COLO668 (cell line): ENCODE results near the gene HSD3B2.
A peak's percentile ranks its signal among the peaks of the same experiment; 100 is the strongest.

Experiments
- DNase-seq: peaks from one replicate; lab custom pipeline; 2025; ENCODE audit not compliant: unreplicated experiment; lab: John Stamatoyannopoulos, UW

HSD3B2 gene

GRCh38 chr1:119396982-119397381 is 18.0 kb upstream of the HSD3B2 start:
- no peak for DNase-seq

DNA sequence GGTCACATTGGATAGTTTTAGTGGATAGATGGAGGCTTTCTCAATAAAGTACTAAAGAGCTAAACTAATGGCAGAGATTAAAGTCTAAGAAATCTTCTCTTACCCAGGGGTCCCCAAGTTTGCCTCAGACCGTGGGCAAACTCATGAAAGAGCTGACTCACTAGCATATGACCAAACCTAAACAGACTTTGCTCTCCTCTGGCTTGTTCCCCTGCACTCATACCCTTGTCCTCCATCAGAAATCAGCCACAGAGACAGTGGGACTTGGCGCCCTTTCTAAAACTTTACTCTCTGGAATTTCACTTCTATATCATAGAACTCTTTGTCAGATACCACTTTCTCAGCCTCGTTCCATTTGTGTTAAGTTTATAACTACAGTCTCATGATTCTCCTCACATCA is 17.0 kb upstream of the HSD3B2 start:
- no peak for DNase-seq

- DNase-seq: no peak
These were observed 10.2 kb upstream of the HSD3B2 start for GRCh38 chr1:119404736-119405135.

DNA sequence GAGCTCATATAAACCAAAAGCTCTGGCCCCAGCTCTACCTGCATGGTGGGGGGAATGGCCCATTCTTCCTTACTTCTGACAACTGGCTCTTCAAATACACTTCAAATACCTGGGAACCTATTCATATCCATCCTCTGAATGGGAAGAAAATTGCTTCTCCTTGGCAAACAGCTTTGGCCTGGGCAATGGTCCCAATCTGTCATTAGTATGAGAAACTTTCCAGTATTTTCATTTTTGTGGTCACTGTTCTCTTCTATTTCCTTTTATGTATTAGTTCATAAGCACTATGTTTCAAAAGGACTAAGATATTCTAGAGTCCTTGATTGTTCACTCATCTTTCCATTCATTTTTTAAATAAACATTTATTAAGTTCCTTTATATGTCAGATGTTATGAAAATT is 5.2 kb upstream of the HSD3B2 start:
- no peak for DNase-seq

GRCh38 chr1:119410961-119411360 is 4.0 kb upstream of the HSD3B2 start:
- no peak for DNase-seq

DNA sequence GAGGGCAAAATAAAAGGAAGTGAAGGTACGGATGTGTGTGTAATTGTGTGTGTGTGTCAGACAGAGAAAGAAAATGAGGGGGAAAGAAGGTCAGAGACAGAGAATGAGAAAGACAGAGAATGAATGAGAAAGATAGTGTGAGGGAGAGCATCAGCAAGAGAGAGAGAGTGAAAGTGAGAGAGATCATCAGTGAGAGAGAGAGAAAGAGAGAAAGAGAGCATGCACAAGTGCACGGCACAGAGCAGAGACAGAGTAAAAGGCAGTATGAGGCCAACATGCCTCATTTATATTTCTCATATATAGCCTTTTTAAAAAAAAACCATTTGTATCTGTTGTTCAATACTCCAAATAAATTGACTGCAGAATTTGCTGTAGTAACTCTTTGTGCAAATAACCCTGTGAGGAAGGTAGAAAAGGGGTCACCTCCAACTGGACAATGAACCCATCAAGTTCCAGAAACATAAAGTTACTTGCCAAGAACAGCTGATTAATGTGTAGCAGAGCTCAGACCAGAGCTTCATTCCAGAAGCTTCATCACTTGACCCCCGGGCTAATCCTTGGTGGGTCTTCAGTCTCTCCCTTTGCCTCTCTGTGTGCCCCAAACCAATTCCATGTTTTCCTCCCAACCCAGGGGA is 1.2 kb downstream of the HSD3B2 start:
- no peak for DNase-seq

- DNase-seq: no peak
These were observed 4.2 kb downstream of the HSD3B2 start for GRCh38 chr1:119419109-119419508.

DNA sequence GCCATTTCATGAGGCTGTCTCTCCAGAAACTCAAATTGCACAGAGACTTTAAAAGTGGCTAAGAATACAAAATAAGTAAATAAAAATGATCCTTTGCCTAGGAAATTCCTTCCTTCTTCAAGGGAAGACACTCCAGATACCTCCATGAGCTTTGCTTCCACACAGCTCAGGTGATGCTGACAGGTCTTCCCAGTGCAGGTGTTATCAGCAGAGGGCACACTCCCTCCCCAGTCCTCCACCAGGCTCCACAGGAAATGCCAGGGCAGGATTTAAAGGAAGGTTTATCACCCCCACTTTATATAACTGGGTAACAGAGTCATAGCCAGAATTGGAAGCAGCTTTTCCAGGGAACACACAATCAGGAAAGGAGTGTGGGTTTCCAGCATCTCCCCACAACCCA is 5.7 kb downstream of the HSD3B2 start:
- DNase-seq: no peak

DNA sequence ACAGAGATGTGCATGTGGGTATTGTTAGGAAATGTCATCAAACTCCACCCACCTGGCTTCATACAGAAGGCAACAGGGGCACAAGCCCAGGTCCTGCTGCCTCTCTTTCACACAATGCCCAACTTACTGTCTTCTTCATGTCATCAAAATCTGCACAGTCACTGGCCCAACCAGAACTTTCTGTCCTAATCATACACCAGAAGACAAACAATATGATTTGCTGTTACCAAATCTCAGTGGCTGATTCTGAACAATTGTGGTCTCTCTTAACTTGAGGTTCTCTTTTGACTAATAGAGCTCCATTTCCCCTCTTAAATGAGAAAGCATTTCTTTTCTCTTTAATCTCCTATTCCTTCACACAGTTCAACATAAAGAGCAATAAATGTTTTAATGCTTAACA is 7.7 kb downstream of the HSD3B2 start:
- no peak for DNase-seq

DNA sequence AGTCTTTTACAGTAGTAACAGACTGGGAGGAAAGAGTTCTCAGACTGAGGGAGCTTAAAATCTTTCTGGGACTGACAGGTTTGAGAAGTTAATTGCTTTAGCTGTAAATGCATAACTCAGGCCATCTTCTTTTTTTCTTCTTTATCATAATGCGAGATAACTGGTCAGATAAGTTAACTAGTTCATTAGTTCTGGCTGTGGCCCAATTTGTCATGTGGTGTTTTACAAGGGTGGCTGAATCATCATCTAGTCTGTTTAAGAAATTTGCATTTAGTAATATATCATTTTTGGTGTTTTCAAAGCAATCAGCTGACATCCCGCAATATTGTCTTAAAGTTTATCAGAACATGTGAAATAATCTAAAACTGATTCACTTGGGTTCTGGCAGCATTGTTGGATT is 14.0 kb downstream of the HSD3B2 start:
- no peak for DNase-seq

DNA sequence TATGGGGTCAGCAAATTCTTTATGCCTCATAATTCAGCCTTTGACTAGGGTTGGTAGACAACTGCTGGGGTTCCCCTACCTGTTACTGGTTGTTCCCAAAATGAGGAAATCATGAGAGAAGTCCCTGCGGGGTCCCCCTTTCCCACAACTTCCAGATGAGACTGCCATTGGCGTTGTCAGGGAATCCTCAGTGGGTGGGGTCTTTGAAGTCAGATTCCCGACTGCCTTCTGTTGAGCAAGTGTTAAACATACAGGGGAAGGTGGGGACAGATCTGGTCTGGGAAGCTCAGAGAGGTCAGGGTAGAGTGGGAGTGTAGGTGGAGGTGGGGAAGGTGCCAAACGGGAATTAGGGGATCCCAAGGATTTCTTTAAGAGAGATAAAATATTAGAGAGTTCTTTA is 14.7 kb downstream of the HSD3B2 start:
- DNase-seq: no peak

- no peak for DNase-seq
These were observed 15.5 kb downstream of the HSD3B2 start for GRCh38 chr1:119430486-119430885.

- no peak for DNase-seq
These were observed 16.9 kb downstream of the HSD3B2 start for GRCh38 chr1:119431836-119432235.

GRCh38 chr1:119435052-119435451 is 20.1 kb downstream of the HSD3B2 start:
- DNase-seq: no peak

DNA sequence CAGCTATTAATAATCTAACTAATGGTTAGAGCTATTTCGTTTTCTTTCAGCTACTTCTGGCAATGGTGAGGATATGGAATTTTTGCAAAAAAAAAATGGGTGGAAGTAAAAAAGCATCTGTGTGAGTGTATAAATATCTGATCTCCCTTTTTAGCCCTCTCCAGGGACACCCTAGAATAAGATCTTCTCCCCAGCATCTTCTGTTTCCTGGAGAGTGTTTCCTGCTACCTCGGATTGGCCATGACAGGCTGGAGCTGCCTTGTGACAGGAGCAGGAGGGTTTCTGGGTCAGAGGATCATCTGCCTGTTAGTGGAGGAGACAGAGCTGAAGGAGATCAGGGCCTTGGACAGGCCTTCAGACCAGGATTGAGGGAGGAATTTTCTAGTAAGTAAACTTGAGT is 23.8 kb downstream of the HSD3B2 start:
- DNase-seq: no peak

DNA sequence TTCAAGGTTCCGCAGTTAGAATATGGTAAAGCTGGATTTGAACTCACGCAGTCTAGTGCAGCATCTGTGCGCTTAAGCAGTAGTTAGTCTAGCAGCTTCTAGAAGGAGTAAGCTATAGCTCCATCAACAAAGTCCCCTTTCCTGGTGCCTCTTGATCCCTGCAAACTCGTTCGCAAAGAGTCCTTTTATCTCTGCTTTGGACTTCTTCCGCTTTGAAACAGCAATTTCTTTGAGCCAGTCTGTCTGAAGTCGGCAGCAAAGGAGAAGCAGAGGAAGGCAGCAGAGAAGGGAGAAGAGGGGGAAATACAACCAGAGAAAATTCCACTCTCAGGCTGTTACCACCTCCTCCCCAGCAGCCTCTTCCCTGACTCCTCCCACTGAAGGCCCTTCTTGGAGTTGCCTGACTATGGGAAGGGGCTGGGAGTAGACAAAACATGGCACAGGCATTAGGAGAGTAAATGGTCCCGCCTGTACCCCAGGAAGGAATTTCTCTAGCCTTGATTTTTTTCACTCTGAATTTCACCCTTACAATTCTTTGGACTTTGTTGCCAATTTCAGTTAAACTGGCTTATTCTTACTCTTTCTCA is 25.9 kb downstream of the HSD3B2 start:
- no peak for DNase-seq

- no peak for DNase-seq
These were observed 27.8 kb downstream of the HSD3B2 start for GRCh38 chr1:119442756-119443155.

DNA sequence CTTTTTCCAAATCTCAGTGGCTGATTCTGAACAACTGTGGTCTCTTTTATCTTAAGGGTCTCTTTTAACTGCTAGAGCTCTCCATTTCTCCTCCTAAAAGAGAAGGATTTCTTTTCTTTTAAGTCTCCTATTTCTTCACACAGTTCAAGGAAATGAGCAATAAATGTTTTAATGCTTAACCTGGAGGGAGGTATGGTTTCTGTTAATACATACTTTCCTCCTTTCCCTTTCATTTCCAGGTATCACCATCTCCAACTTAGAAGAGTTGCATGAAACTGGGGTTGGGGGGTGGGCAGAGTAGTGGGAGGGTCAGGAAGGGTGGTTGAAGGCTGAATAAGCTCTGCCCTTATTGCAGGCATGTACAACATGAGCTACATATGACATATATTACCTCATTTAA is 31.4 kb downstream of the HSD3B2 start:
- DNase-seq: no peak

DNA sequence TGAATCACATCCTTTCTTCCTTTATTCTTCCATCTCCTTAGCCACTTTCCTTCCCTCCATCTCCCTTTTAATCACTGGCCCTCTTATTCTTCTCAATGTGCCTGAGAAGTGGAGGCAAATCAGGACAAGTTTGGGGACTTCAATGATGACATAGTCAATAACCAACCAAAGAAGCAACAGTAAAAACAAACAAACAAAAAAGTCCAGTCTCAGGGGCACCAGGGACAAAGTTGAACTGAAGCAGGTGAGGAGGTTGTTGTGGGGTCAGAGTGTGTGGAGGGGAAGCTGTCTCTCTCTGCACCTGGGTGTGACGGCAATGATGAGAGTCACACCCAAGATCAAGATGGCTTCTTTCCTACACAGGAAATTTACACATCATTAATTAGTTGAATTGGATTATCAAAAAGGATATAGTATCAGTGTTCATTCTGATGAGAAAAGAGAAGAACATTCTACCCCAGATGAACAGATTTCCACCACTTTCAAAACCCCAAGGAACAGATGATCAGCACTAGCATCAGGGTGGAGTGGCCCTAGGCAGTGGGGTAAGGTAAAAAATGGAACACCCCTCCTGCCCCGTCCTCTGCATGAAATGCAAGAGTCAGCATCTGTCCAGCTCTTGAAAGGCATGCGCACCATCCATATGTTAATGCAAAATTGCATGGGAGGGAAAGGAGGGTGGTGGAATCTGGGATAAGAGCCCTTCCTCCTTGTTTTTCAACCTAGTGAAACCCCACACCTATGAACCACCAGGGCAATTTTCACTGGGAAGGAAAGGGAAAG is 32.6 kb downstream of the HSD3B2 start:
- no peak for DNase-seq

DNA sequence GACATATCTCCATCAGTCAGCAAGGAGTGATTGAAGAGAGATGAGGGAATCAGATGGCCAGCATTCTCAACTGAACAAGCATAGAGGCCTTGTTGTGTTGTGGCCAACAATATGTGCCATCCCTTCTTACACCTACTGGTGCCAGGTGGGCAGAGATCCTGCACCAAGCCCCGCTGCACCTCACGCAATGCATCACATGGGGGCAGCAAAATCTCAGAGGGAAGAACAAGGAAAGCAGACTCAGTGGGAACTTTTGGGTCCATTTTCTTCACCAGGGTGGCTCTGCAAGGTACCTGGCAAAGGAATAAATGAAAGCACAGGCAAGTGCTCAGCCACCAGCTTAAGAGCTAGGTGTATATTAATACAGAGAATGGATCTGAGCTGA is 33.2 kb downstream of the HSD3B2 start:
- peak; percentile 18 for DNase-seq

DNA sequence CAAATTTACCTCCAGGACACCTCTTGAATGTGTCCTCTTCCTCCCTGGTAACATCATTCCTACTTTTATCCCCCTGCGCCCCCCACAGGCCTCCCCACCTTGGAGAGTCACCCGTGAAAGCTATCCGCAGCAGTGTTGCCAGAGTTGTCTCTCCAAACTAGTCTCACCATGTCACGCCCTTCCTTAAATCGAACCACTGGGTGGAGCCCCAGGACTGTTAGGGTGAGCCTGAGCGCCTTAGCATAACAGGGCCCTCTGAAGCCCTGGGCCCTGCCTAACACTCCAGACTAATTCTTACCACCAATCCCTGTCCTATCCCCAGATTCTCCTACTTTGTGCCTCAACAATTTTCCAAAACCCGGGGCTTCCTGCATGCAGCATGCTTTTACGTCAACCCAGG is 35.0 kb downstream of the HSD3B2 start:
- DNase-seq: peak; percentile 23

DNA sequence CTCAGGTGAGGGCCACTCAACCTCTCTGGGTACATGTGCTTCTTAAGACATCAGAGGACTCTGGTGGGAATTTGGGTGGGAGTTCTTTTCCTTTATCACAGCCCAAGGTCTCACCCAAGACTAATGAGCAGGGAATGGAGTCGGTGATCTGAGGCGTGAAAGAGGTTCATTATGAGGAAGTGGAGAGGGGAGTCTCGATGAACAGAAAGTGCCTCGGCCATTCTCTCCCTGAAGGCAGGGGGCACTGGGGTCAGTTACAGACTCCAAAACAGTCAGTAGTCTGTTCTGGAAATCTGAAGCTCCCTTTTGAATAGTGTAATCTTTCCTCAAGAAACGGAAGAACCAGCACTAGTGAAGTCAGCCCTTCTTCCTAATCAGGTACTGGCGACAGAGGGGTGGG is 36.2 kb downstream of the HSD3B2 start:
- no peak for DNase-seq

- no peak for DNase-seq
These were observed 37.1 kb downstream of the HSD3B2 start for GRCh38 chr1:119452091-119452490.
